ENCODE measurements around the gene AGTR2. TPM values are rescaled to one million over a fixed set of nuclear protein-coding genes. Genes with fewer than 3 reads are reported as not detected.
"Not testable (repeated sequence)": the region's sequence is repeated elsewhere in the genome, so short reads cannot be mapped to it uniquely, and the experiment has no call there.

Gene AGTR2
- not detected in 2 replicates for total RNA-seq (2014; rRNA removed; shearing (Covaris generic))

GRCh38 chrX:116170511-116170910 lies at the start of gene AGTR2:
AGTR2 (plus strand) TSS chrX:116170744; CDS start chrX:116172281, 1,537 bp downstream.
- DNase-seq (ENCODE audit: low read depth), result no peak

GRCh38 chrX:116135277-116135676 lies 35.3 kb upstream of the AGTR2 start:
- no peak for DNase-seq (ENCODE audit: low read depth)

- not testable (repeated sequence) for DNase-seq (ENCODE audit: low read depth)
These were observed 29.3 kb upstream of the AGTR2 start for GRCh38 chrX:116141270-116141669.

GRCh38 chrX:116142976-116143375 lies 27.6 kb upstream of the AGTR2 start:
- DNase-seq (ENCODE audit: low read depth), result no peak

- no peak for DNase-seq (ENCODE audit: low read depth)
These were observed 2.4 kb downstream of the AGTR2 start for GRCh38 chrX:116172976-116173375.

- DNase-seq (ENCODE audit: low read depth), result no peak
These were observed 10.8 kb downstream of the AGTR2 start for GRCh38 chrX:116181300-116181699.

GRCh38 chrX:116185163-116185562 lies 14.6 kb downstream of the AGTR2 start:
- DNase-seq (ENCODE audit: low read depth), result no peak

GRCh38 chrX:116194649-116195048 lies 24.1 kb downstream of the AGTR2 start:
- no peak for DNase-seq (ENCODE audit: low read depth)

- DNase-seq (ENCODE audit: low read depth), result no peak
These were observed 27.7 kb downstream of the AGTR2 start for GRCh38 chrX:116198235-116198634.

GRCh38 chrX:116198810-116199209 lies 28.3 kb downstream of the AGTR2 start:
- DNase-seq (ENCODE audit: low read depth), result peak; percentile 0

GRCh38 chrX:116204932-116205331 lies 34.4 kb downstream of the AGTR2 start:
- DNase-seq (ENCODE audit: low read depth), result peak; percentile 13

- DNase-seq (ENCODE audit: low read depth), result no peak
These were observed 42.7 kb downstream of the AGTR2 start for GRCh38 chrX:116213262-116213661.

- DNase-seq (ENCODE audit: low read depth), result not testable (repeated sequence)
These were observed 46.5 kb downstream of the AGTR2 start for GRCh38 chrX:116217080-116217479.
